Gastroesophageal sphincter (tissue), 3 donors: ENCODE data around the gene TMEM154.
"Not testable (repeated sequence)": the region's sequence is repeated elsewhere in the genome, so short reads cannot be mapped to it uniquely, and the experiment has no call there.

Source experiments
- POLR2A ChIP-seq, 2 donors: fragments of 450-650 bp; IDR thresholded peaks; one replicate each; pipeline ENCODE4 v1.6.1; 2017; ENCODE audit warnings: antibody characterized with exemption in 2 of 2, mild to moderate bottlenecking in 2 of 2, moderate library complexity in 1 of 2
- POLR2AphosphoS5 ChIP-seq: sonication (generic); formaldehyde crosslinking; IDR thresholded peaks from one replicate; pipeline ENCODE4 v1.6.1; 2017; ENCODE audit warnings: antibody characterized with exemption
- TF ChIP-seq, protein P1 (sequence below), 4 experiments: fragments of 200-600 bp in 2 of 4; fragments of 450-650 bp in 2 of 4; sonication (generic) in 1 of 4; IDR thresholded peaks; one replicate each; pipeline ENCODE4 v1.5.1; 2017 to 2019; ENCODE audit warnings: antibody characterized with exemption in 4 of 4, mild to moderate bottlenecking in 2 of 4, moderate library complexity in 2 of 4

DNA sequence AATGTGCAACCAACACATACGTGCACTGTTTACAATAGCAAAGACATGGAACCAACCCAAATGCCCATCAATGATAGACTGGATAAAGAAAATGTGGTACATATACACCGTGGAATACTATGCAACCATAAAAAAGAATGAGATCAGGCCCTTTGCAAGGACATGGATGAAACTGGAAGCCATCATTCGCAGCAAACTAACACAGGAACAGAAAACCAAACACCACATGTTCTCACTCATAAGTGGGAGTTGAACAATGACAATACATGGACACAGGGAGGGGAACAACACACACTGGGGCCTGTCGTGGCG is 15.8 kb downstream of the TMEM154 start:
- TF ChIP-seq, protein P1, sequence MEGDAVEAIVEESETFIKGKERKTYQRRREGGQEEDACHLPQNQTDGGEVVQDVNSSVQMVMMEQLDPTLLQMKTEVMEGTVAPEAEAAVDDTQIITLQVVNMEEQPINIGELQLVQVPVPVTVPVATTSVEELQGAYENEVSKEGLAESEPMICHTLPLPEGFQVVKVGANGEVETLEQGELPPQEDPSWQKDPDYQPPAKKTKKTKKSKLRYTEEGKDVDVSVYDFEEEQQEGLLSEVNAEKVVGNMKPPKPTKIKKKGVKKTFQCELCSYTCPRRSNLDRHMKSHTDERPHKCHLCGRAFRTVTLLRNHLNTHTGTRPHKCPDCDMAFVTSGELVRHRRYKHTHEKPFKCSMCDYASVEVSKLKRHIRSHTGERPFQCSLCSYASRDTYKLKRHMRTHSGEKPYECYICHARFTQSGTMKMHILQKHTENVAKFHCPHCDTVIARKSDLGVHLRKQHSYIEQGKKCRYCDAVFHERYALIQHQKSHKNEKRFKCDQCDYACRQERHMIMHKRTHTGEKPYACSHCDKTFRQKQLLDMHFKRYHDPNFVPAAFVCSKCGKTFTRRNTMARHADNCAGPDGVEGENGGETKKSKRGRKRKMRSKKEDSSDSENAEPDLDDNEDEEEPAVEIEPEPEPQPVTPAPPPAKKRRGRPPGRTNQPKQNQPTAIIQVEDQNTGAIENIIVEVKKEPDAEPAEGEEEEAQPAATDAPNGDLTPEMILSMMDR (IDR thresholded peaks at IDR 0.05) = not testable (repeated sequence)
- not testable (repeated sequence) for TF ChIP-seq POLR2A (IDR thresholded peaks at IDR 0.05); POLR2AphosphoS5
